Body of pancreas (tissue), 4 donors: Measurements from ENCODE around the gene CLRN1. TPM values are rescaled to one million over a fixed set of nuclear protein-coding genes. Genes with fewer than 3 reads are reported as not detected.

ENCODE experiments used
- ATAC-seq: fragments of 150-250 bp; one replicate; pipeline ENCODE4 v1.9.1; 2016
- DNase-seq, 4 donors: peaks; one replicate each; pipeline ENCODE4 v3.0.0-alpha.2; 2019
- H3K27ac ChIP-seq, 4 donors: fragments of 200-600 bp; sonication (generic); 1 replicate in 3 of 4; 2 replicates in 1 of 4; pipeline versions ENCODE4 v1.5.1 to v1.6.1; 2016 to 2019; ENCODE audit warnings: mild to moderate bottlenecking in 1 of 4, mixed read lengths in 1 of 4, moderate library complexity in 1 of 4
- H3K27me3 ChIP-seq, 2 donors: fragments of 200-600 bp; sonication (generic); one replicate each; pipeline ENCODE4 v1.6.0; 2016; ENCODE audit warnings: mild to moderate bottlenecking in 1 of 2
- H3K36me3 ChIP-seq, 2 donors: fragments of 200-600 bp; sonication (generic); replicated peaks in 1 of 2; 2 replicates each; pipeline ENCODE4 v1.5.1; 2016; ENCODE audit warnings: low read depth in 2 of 2; ENCODE audit not compliant: insufficient read depth in 1 of 2
- H3K4me1 ChIP-seq: fragments of 200-600 bp; sonication (generic); one replicate; pipeline ENCODE4 v1.6.0; 2016
- H3K4me3 ChIP-seq, 2 donors: fragments of 200-600 bp; sonication (generic); 1 replicate in 1 of 2; 2 replicates in 1 of 2; pipeline ENCODE4 v1.5.1; 2016 to 2019
- H3K9me3 ChIP-seq, 3 donors: fragments of 200-600 bp; sonication (generic); 1 replicate in 2 of 3; 2 replicates in 1 of 3; pipeline ENCODE4 v1.5.1; 2016
- CTCF ChIP-seq, 7 experiments: fragments of 450-650 bp in 4 of 7; fragments of 200-600 bp in 3 of 7; sonication (generic) in 3 of 7; IDR thresholded peaks; one replicate each; pipeline ENCODE4 v1.5.1; 2016 to 2019; ENCODE audit warnings: antibody characterized with exemption in 7 of 7
- POLR2A ChIP-seq, 3 donors: fragments of 450-650 bp; IDR thresholded peaks; one replicate each; pipeline ENCODE4 v1.6.1; 2016; ENCODE audit warnings: antibody characterized with exemption in 3 of 3, mild to moderate bottlenecking in 2 of 3
- WGBS, 2 donors: methylation state at CpG; one replicate each; pipeline ENCODE4 v1.1.5; 2017; 5-methylcytosine and 5-hydroxymethylcytosine counted together
- intact Hi-C: fragments of 100-400 bp; cut with DNase I; formaldehyde crosslinking; loops from one replicate; pipeline ENCODE4 v1.15.1; 2023
- total RNA-seq, 2 donors: library from RNA; depleted of rRNA; stranded (reverse); fragments of >200 nt; gene quantifications; one replicate each; pipeline ENCODE4 v1.1.0, GENCODE V29; 2016

The CLRN1 gene
- total RNA-seq, 2 donors from 2014 or later: not detected

GRCh38 chr3:150984066-150984465 lies 11.5 kb upstream of the CLRN1 start:
- intact Hi-C loops: no loop called here
- no peak for DNase-seq
- ATAC-seq: no peak

GRCh38 chr3:150978566-150979148 lies 6.1 kb upstream of the CLRN1 start:
- no peaks in the 10 kb centered on the region for H3K4me1 ChIP-seq
- H3K36me3 ChIP-seq: no peaks in the 10 kb centered on the region
- TF ChIP-seq POLR2A (IDR thresholded peaks at IDR 0.05) (no peak), CTCF (IDR thresholded peaks at IDR 0.05) (no peak)
- ATAC-seq: no peak
- no peaks in the 10 kb centered on the region for H3K9me3 ChIP-seq
- intact Hi-C loops: no loop called here
- DNase-seq: no peak
- 86 to 92% methylated on average over 4 of the region's 4 CpGs for whole genome bisulfite sequencing, 2 donors
- H3K27me3 ChIP-seq: no peaks in the 10 kb centered on the region
- H3K4me3 ChIP-seq: no peak overlapping the region
- H3K27ac ChIP-seq: no peak overlapping the region

More at GRCh38 chr3:150984066-150984465, 11.5 kb upstream of the CLRN1 start:
- H3K4me1 ChIP-seq: no peaks in the 10 kb centered on the region
- no peaks in the 10 kb centered on the region for H3K27me3 ChIP-seq
- no peaks in the 10 kb centered on the region for H3K9me3 ChIP-seq
- H3K4me3 ChIP-seq: no peak overlapping the region
- no peak for TF ChIP-seq POLR2A (IDR thresholded peaks at IDR 0.05)
- TF ChIP-seq CTCF (IDR thresholded peaks at IDR 0.05): no peak
- no peaks in the 10 kb centered on the region for H3K36me3 ChIP-seq
- no peak overlapping the region for H3K27ac ChIP-seq

DNA sequence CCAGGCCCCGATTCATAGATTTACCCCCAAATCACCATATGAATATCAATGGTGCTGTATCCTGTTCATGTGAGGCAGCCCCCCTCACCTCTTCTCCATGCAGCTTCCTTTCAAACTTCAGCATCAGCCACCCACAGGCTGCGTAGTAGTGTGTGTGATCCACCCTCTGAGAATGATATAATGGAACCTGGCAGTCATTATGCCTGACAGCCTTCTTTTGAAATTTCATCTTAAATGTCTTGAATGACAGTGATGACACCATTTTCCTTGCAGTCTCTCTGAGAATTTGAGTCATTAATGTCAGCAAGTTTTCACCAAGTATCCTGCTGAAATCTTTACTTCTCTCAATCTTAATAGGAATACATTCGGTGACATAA lies 3.5 kb upstream of the CLRN1 start:
- WGBS, 2 donors: 58 to 66% methylated on average over 3 of the region's 3 CpGs
- Histone ChIP-seq H3K9me3 (no peaks in the 10 kb centered on the region), H3K36me3 (no peaks in the 10 kb centered on the region), H3K4me3 (no peak overlapping the region), H3K4me1 (no peaks in the 10 kb centered on the region), H3K27me3 (no peaks in the 10 kb centered on the region), H3K27ac (no peak overlapping the region)
- TF ChIP-seq POLR2A (IDR thresholded peaks at IDR 0.05) (no peak), CTCF (IDR thresholded peaks at IDR 0.05) (no peak)
- ATAC-seq: no peak
- no peak for DNase-seq
- intact Hi-C loops: no loop called here

- H3K9me3 ChIP-seq: no peaks in the 10 kb centered on the region
- no peak overlapping the region for H3K27ac ChIP-seq
- WGBS, 2 donors: 51 to 60% methylated on average over 7 of the region's 7 CpGs
- H3K27me3 ChIP-seq: no peaks in the 10 kb centered on the region
- H3K36me3 ChIP-seq: no peaks in the 10 kb centered on the region
- DNase-seq (no peak), ATAC-seq (no peak)
- TF ChIP-seq POLR2A (IDR thresholded peaks at IDR 0.05) (no peak), CTCF (IDR thresholded peaks at IDR 0.05) (no peak)
- H3K4me1 ChIP-seq: no peaks in the 10 kb centered on the region
- no peak overlapping the region for H3K4me3 ChIP-seq
- intact Hi-C loops: no loop called here
Measured at GRCh38 chr3:150975086-150975991, 2.8 kb upstream of the CLRN1 start.
